B cell (primary cell): ENCODE measurements around the gene KCTD5. TPM values are rescaled to one million over a fixed set of nuclear protein-coding genes. Genes with fewer than 3 reads are reported as not detected.

Experiments used
- ATAC-seq: fragments of 200-7000 bp; cut with Tn5 transposase; one replicate; pipeline ENCODE4 v1.10.0; 2021; ENCODE audit warnings: low read depth, mild to moderate bottlenecking, moderate number of reproducible peaks, moderate library complexity
- CTCF ChIA-PET: fragments of 350-600 bp; sonication (Branson Sonifier 250); formaldehyde crosslinking; loops from one replicate; lab custom pipeline; 2021; ENCODE audit warnings: antibody characterized with exemption, inconsistent platforms; lab: Charles Lee
- POLR2A ChIA-PET: fragments of 350-600 bp; sonication (Branson Sonifier 250); formaldehyde crosslinking; loops from one replicate; lab custom pipeline; 2021; ENCODE audit warnings: antibody characterized with exemption; lab: Charles Lee
- DNase-seq: peaks from one replicate; pipeline ENCODE4 v3.0.0; 2013
- H2AFZ ChIP-seq: 2 replicates; pipeline ENCODE4 v1.6.1; 2012; ENCODE audit warnings: mild to moderate bottlenecking, low read depth, low read length; ENCODE audit not compliant: insufficient read depth, poor library complexity, severe bottlenecking
- H3K27ac ChIP-seq, 2 donors: 1 replicate in 1 of 2; 2 replicates in 1 of 2; pipeline ENCODE4 v1.5.1; 2012 to 2013; ENCODE audit warnings: low read length in 2 of 2, mild to moderate bottlenecking in 2 of 2, moderate library complexity in 1 of 2
- H3K27me3 ChIP-seq, 4 experiments: fragments of 200-600 bp in 1 of 4; sonication (generic) in 1 of 4; replicated peaks in 1 of 4; 1 replicate in 2 of 4; 2 replicates in 2 of 4; pipeline versions ENCODE4 v1.6.1 to v1.7.0; 2013 to 2016; ENCODE audit warnings: low read length in 3 of 4, mild to moderate bottlenecking in 2 of 4, mixed read lengths in 1 of 4, moderate library complexity in 1 of 4; ENCODE audit not compliant: insufficient read depth in 4 of 4, control insufficient read depth in 3 of 4; ENCODE audit errors: control extremely low read depth in 1 of 4
- H3K36me3 ChIP-seq, 2 experiments: replicated peaks in 1 of 2; 1 replicate in 1 of 2; 2 replicates in 1 of 2; pipeline versions ENCODE4 v1.6.1 to v1.7.1; 2013; ENCODE audit warnings: low read length in 1 of 2; ENCODE audit not compliant: insufficient read depth in 2 of 2, control insufficient read depth in 1 of 2; ENCODE audit errors: control extremely low read depth in 1 of 2, extremely low read depth in 1 of 2
- H3K4me1 ChIP-seq, 2 donors: fragments of 200-600 bp in 1 of 2; sonication (generic) in 1 of 2; 1 replicate in 1 of 2; 2 replicates in 1 of 2; pipeline versions ENCODE4 v1.5.1 to v1.6.1; 2013 to 2017; ENCODE audit warnings: low read length in 2 of 2; ENCODE audit not compliant: control insufficient read depth in 2 of 2, insufficient read depth in 2 of 2
- H3K4me2 ChIP-seq: replicated peaks from 2 replicates; pipeline ENCODE3; 2012; ENCODE audit warnings: mild to moderate bottlenecking, low read depth, low read length; ENCODE audit not compliant: poor library complexity, severe bottlenecking
- H3K4me3 ChIP-seq, 5 experiments: fragments of 200-600 bp in 1 of 5; sonication (generic) in 1 of 5; 1 replicate in 3 of 5; 2 replicates in 2 of 5; pipeline versions ENCODE4 v1.5.1 to v1.7.0; 2011 to 2016; ENCODE audit warnings: low read length in 4 of 5, mild to moderate bottlenecking in 4 of 5, low read depth in 2 of 5, control low read depth in 1 of 5, moderate library complexity in 1 of 5; ENCODE audit not compliant: insufficient read depth in 1 of 5; ENCODE audit errors: control extremely low read depth in 1 of 5, extremely low read depth in 1 of 5
- H3K79me2 ChIP-seq: fragments of 200-600 bp; sonication (generic); one replicate; pipeline ENCODE4 v1.6.0; 2016; ENCODE audit warnings: low read length; ENCODE audit not compliant: control insufficient read depth, insufficient read depth
- H3K9ac ChIP-seq: fragments of 200-600 bp; sonication (generic); 2 replicates; pipeline ENCODE4 v1.6.1; 2017; ENCODE audit warnings: mild to moderate bottlenecking, low read length, moderate library complexity
- H3K9me3 ChIP-seq, 3 donors: one replicate each; pipeline versions ENCODE4 v1.6.1 to v1.7.1; 2013; ENCODE audit warnings: low read length in 2 of 3; ENCODE audit not compliant: control insufficient read depth in 2 of 3, insufficient read depth in 1 of 3; ENCODE audit errors: control extremely low read depth in 1 of 3
- H4K20me1 ChIP-seq: 2 replicates; pipeline ENCODE4 v1.6.0; 2012; ENCODE audit warnings: mild to moderate bottlenecking, low read length; ENCODE audit not compliant: insufficient read depth, control insufficient read depth, poor library complexity, severe bottlenecking
- H3K27ac Mint-ChIP-seq: one replicate; pipeline ENCODE4 v1.8.0; 2021; ENCODE audit warnings: mixed read lengths
- H3K27me3 Mint-ChIP-seq: one replicate; pipeline ENCODE4 v1.8.0; 2021; ENCODE audit warnings: mixed read lengths
- H3K4me1 Mint-ChIP-seq: one replicate; pipeline ENCODE4 v1.8.0; 2021; ENCODE audit warnings: mixed read lengths
- H3K4me3 Mint-ChIP-seq: one replicate; pipeline ENCODE4 v1.8.0; 2021; ENCODE audit warnings: mixed read lengths
- H3K9me3 Mint-ChIP-seq: one replicate; pipeline ENCODE4 v1.8.0; 2022; ENCODE audit warnings: mixed read lengths; ENCODE audit not compliant: insufficient read depth
- EZH2 ChIP-seq: IDR thresholded peaks from 2 replicates; pipeline ENCODE4 v1.6.1; 2012; ENCODE audit warnings: borderline replicate concordance, low read depth, mild to moderate bottlenecking, moderate library complexity, low read length; ENCODE audit not compliant: insufficient read depth, poor library complexity, severe bottlenecking
- WGBS: methylation state at CpG from one replicate; pipeline ENCODE4 v1.1.5; 2013; ENCODE audit warnings: missing lambda C conversion rate; ENCODE audit not compliant: insufficient coverage; 5-methylcytosine and 5-hydroxymethylcytosine counted together
- intact Hi-C: fragments of 100-400 bp; cut with micrococcal nuclease; formaldehyde crosslinking; loops from one replicate; pipeline ENCODE4 v1.10.0; 2022
- polyA plus RNA-seq: library from polyadenylated mRNA; depleted of rRNA; stranded (reverse); fragments of >200 nt; gene quantifications from 2 replicates; pipeline ENCODE4 v1.2.3, GENCODE V29; 2012
- total RNA-seq, 2 donors: library from RNA; stranded (reverse); fragments of 120-200 nt in 1 of 2; gene quantifications; 1 replicate in 1 of 2; 2 replicates in 1 of 2; pipeline versions ENCODE4 v1.2.3 to v1.2.4, GENCODE V29; 2013 to 2022
- TF ChIP-seq, protein P1 (sequence below): fragments of 200-600 bp; IDR thresholded peaks from one replicate; pipeline ENCODE4 v1.8.0; 2022; ENCODE audit warnings: antibody characterized with exemption, mild to moderate bottlenecking

The KCTD5 gene
- total and polyA plus RNA-seq, 2 donors (not counting 1 experiment from before 2014, with no cell fraction given), result 17.2 to 37.3 TPM

DNA sequence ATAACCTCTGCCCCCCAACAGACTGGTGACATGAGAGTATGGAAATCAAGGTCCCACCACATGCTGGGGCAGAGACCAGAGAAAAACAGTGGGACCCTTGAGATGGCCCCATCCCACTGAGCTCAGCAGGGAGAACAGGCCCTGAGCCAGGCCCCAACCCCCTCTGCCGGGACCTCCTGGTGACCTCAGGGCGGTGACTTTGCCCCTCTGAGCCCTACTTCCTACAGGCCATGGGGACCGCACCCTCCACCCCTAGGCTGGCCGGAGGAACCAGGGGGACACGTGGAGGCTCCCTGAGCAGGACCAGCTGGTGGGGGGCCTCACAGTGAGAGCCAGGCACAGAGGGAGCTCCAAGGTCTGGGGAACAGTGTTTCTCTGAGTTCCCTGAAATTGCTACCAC is 56.3 kb downstream of the KCTD5 start:
- H2AFZ ChIP-seq, result no peak overlapping the region
- DNase-seq (no peak), ATAC-seq (no peak)
- no peak overlapping the region for H3K4me3 Mint-ChIP-seq
- H3K9me3 Mint-ChIP-seq, result no peaks in the 10 kb centered on the region
- no peak overlapping the region for H3K27ac ChIP-seq
- H3K9me3 ChIP-seq, result no peaks in the 10 kb centered on the region
- CTCF ChIA-PET, result interaction anchor here (1.2 kb wide), 1 partner anchor 16 kb away, joined by 3 read pairs; no protein-coding TSS in a partner anchor
- no peaks in the 10 kb centered on the region for H4K20me1 ChIP-seq
- POLR2A ChIA-PET, result no interaction called here
- intact Hi-C loops, result no loop called here
- no peaks in the 10 kb centered on the region for H3K4me1 Mint-ChIP-seq
- no peak overlapping the region for H3K9ac ChIP-seq
- H3K27ac Mint-ChIP-seq, result no peak overlapping the region
- peaks cover 0 to 6% (median 0%) of the 10 kb centered on the region in 4 experiments for H3K27me3 ChIP-seq
- no peaks in the 10 kb centered on the region for H3K4me1 ChIP-seq
- no peaks in the 10 kb centered on the region for H3K36me3 ChIP-seq
- TF ChIP-seq EZH2, result no peak
- TF ChIP-seq, protein P1, sequence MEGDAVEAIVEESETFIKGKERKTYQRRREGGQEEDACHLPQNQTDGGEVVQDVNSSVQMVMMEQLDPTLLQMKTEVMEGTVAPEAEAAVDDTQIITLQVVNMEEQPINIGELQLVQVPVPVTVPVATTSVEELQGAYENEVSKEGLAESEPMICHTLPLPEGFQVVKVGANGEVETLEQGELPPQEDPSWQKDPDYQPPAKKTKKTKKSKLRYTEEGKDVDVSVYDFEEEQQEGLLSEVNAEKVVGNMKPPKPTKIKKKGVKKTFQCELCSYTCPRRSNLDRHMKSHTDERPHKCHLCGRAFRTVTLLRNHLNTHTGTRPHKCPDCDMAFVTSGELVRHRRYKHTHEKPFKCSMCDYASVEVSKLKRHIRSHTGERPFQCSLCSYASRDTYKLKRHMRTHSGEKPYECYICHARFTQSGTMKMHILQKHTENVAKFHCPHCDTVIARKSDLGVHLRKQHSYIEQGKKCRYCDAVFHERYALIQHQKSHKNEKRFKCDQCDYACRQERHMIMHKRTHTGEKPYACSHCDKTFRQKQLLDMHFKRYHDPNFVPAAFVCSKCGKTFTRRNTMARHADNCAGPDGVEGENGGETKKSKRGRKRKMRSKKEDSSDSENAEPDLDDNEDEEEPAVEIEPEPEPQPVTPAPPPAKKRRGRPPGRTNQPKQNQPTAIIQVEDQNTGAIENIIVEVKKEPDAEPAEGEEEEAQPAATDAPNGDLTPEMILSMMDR, result no peak
- H3K27me3 Mint-ChIP-seq, result peaks cover 3% of the 10 kb centered on the region
- no peak overlapping the region for H3K4me2 ChIP-seq
- H3K4me3 ChIP-seq, result no peak overlapping the region
- 97% methylated on average over 5 of the region's 5 CpGs for WGBS
- H3K79me2 ChIP-seq, result no peaks in the 10 kb centered on the region

DNA sequence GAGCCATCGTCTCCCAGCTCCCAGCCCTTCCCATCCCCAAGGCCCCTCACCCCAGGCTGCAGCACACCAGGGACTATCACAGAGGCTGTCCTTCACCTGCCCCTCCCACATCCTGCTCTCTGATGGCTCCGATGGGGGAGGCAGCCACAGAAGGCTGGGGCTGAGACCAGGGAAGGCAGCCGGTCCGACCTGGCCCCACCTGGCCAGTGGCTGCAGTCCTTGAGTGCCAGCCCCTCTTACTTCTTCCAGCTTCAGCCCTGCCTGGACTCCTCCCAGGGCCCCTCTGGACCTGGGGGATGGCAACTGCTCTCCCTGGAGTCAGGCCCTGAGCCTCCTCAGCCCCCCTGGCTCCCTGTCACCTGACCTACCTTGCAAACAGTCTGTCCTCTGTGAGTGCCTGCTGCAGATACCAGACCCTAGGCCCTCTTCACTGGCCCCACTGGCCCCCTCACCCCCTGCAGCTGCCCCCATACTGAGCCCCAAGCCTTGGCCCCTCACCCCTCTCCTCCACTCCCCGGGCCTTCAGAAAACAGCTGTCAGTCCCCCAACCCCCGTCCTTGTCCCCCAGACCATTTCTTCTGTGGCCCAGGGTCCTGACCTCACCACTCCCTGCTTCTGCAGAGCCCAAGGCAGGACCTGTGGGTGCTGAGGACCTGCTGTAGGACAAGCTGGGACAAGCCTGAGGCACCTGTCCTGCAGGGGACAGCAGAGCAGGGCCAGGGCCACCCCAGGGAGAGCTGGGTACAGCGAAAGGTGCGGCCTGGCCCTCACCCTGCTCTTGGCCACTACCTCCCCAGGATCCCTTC is 57.5 kb downstream of the KCTD5 start:
- TF ChIP-seq, protein P1, result no peak
- no peak for TF ChIP-seq EZH2
- H3K9me3 ChIP-seq, result no peaks in the 10 kb centered on the region
- H3K27ac Mint-ChIP-seq, result no peak overlapping the region
- ChIA-PET CTCF (interaction anchor here (1.2 kb wide), 1 partner anchor 18 kb away, joined by 3 read pairs; no protein-coding TSS in a partner anchor), POLR2A (no interaction called here)
- H3K27me3 ChIP-seq, result peaks cover 0 to 6% (median 0%) of the 10 kb centered on the region in 4 experiments
- WGBS, result 89% methylated on average over 7 of the region's 8 CpGs
- no peak overlapping the region for H3K4me3 Mint-ChIP-seq
- DNase-seq (no peak), ATAC-seq (no peak)
- H3K36me3 ChIP-seq, result no peaks in the 10 kb centered on the region
- intact Hi-C loops, result no loop called here
- H4K20me1 ChIP-seq, result no peaks in the 10 kb centered on the region
- no peaks in the 10 kb centered on the region for H3K9me3 Mint-ChIP-seq
- no peaks in the 10 kb centered on the region for H3K4me1 ChIP-seq
- no peak overlapping the region for H3K27ac ChIP-seq
- H3K4me2 ChIP-seq, result no peak overlapping the region
- H3K9ac ChIP-seq, result no peak overlapping the region
- no peaks in the 10 kb centered on the region for H3K79me2 ChIP-seq
- H3K4me3 ChIP-seq, result no peak overlapping the region
- no peak overlapping the region for H2AFZ ChIP-seq
- no peaks in the 10 kb centered on the region for H3K4me1 Mint-ChIP-seq
- H3K27me3 Mint-ChIP-seq, result peaks cover 2% of the 10 kb centered on the region
